Left forelimb (tissue), 1 donor: ENCODE measurements around the gene NUDCD3.

Experiments used
- DNase-seq: peaks from one replicate; pipeline ENCODE4 v3.0.0-alpha.2; 2018; ENCODE audit warnings: low spot score

NUDCD3 gene

GRCh38 chr7:44353668-44354067, 136.8 kb downstream of the NUDCD3 start:
- no peak for DNase-seq

GRCh38 chr7:44348851-44349781, 141.3 kb downstream of the NUDCD3 start:
- DNase-seq, result no peak

- no peak for DNase-seq
These were observed 142.2 kb downstream of the NUDCD3 start for GRCh38 chr7:44348300-44348699.

- no peak for DNase-seq
These were observed 142.8 kb downstream of the NUDCD3 start for GRCh38 chr7:44347546-44348114.

GRCh38 chr7:44346063-44346462, 144.4 kb downstream of the NUDCD3 start:
- no peak for DNase-seq

- DNase-seq, result no peak
These were observed 149.1 kb downstream of the NUDCD3 start for GRCh38 chr7:44341401-44341800.

- no peak for DNase-seq
These were observed 151.9 kb downstream of the NUDCD3 start for GRCh38 chr7:44338600-44338999.

GRCh38 chr7:44336491-44336890, 154.0 kb downstream of the NUDCD3 start:
- no peak for DNase-seq

GRCh38 chr7:44335184-44335583, 155.3 kb downstream of the NUDCD3 start:
- no peak for DNase-seq

- no peak for DNase-seq
These were observed 155.7 kb downstream of the NUDCD3 start for GRCh38 chr7:44334734-44335097.

GRCh38 chr7:44333911-44334733, 156.3 kb downstream of the NUDCD3 start:
- no peak for DNase-seq

- DNase-seq, result no peak
These were observed 158.8 kb downstream of the NUDCD3 start for GRCh38 chr7:44331682-44332081.

GRCh38 chr7:44330331-44330730, 160.1 kb downstream of the NUDCD3 start:
- no peak for DNase-seq

GRCh38 chr7:44329888-44330287, 160.6 kb downstream of the NUDCD3 start:
- no peak for DNase-seq
